K562 (cell line): ENCODE results near the gene TRIM24. TPM values are rescaled to one million over a fixed set of nuclear protein-coding genes. Genes with fewer than 3 reads are reported as not detected.
A peak's percentile ranks its signal among the peaks of the same experiment; 100 is the strongest.

Experiments used
- CC2D1A ChIP-seq: fragments of 450-650 bp; IDR thresholded peaks from 2 replicates; pipeline ENCODE4 v1.6.1; 2017; ENCODE audit warnings: mild to moderate bottlenecking
- E2F4 ChIP-seq: sonication (generic); formaldehyde crosslinking; IDR thresholded peaks from 2 replicates; pipeline ENCODE4 v1.8.0; 2022; ENCODE audit warnings: mild to moderate bottlenecking, low read depth, missing genetic modification reagents
- HNRNPK ChIP-seq: fragments of 200-400 bp; formaldehyde crosslinking; IDR thresholded peaks from one replicate; pipeline ENCODE4 v1.6.1; 2018; ENCODE audit warnings: mild to moderate bottlenecking, low read depth, low read length; ENCODE audit not compliant: poor library complexity, severe bottlenecking
- HNRNPL ChIP-seq: fragments of 200-400 bp; formaldehyde crosslinking; IDR thresholded peaks from 2 replicates; pipeline ENCODE4 v1.6.1; 2017; ENCODE audit warnings: low read depth, mild to moderate bottlenecking, low read length
- MAFG ChIP-seq: fragments of 450-650 bp; conservative IDR thresholded peaks from 2 replicates; pipeline ENCODE4 v1.6.1; 2016; ENCODE audit warnings: missing genetic modification characterization, missing compliant biosample characterization
- NFRKB ChIP-seq: fragments of 450-650 bp; IDR thresholded peaks from 2 replicates; pipeline ENCODE4 v1.6.1; 2016; ENCODE audit warnings: low read depth
- POLR2A ChIP-seq: fragments of 450-650 bp; conservative IDR thresholded peaks from 2 replicates; pipeline ENCODE4 v1.6.1; 2016
- TFAM ChIP-seq: fragments of 250-450 bp; sonication (Bioruptor Pico); conservative IDR thresholded peaks from 2 replicates; pipeline ENCODE4 v1.5.0; 2021; ENCODE audit warnings: mild to moderate bottlenecking, moderate library complexity
- ZNF445 ChIP-seq: fragments of 250-450 bp; sonication (Bioruptor Pico); IDR thresholded peaks from 2 replicates; pipeline ENCODE4 v1.4.0; 2020; ENCODE audit warnings: low read depth, mild to moderate bottlenecking, moderate library complexity
- ZNF740 ChIP-seq, 3 experiments: fragments of 200-800 bp in 1 of 3; sonication (Bioruptor generic) in 1 of 3; sonication (generic) in 1 of 3; formaldehyde crosslinking in 1 of 3; IDR thresholded peaks; 2 replicates each; pipeline versions ENCODE4 v1.6.1 to v1.8.0; 2016 to 2022; ENCODE audit warnings: mild to moderate bottlenecking in 2 of 3, missing compliant biosample characterization in 2 of 3, missing genetic modification characterization in 2 of 3, missing genetic modification reagents in 1 of 3
- polyA plus RNA-seq, 8 experiments: library from polyadenylated mRNA; depleted of rRNA in 4 of 8; stranded (reverse) in 5 of 8; unstranded in 3 of 8; fragments of >200 nt; fragmentation: Nextera tagmentation in 2 of 8; fragmentation: Illumina TruSeq in 1 of 8; extraction: Ambion mirVana in 2 of 8; extraction: Trizol in 1 of 8; gene quantifications; 2 replicates each; pipeline versions ENCODE4 v1.2.1 to v1.2.3, GENCODE V29; 2011 to 2014; ENCODE audit warnings: inconsistent platforms in 1 of 8, missing spikeins in 1 of 8
- total RNA-seq, 7 experiments: library from RNA; depleted of rRNA in 6 of 7; stranded (reverse); fragments of >200 nt in 6 of 7; fragmentation: Illumina TruSeq in 2 of 7; extraction: Trizol in 2 of 7; gene quantifications; 2 replicates each; pipeline versions ENCODE4 v1.2.1 to v1.2.3, GENCODE V29; 2011 to 2021; ENCODE audit warnings: low replicate concordance in 1 of 7
- TF ChIP-seq, protein P1 (sequence below), 2 experiments: fragments of 450-650 bp in 1 of 2; sonication (generic) in 1 of 2; formaldehyde crosslinking in 1 of 2; IDR thresholded peaks; 2 replicates each; pipeline versions ENCODE4 v1.7.1 to v1.9.0; 2016 to 2022; ENCODE audit warnings: inconsistent platforms in 1 of 2, mild to moderate bottlenecking in 1 of 2, missing genetic modification reagents in 1 of 2

TRIM24 gene
- total and polyA plus RNA-seq, 9 of the 15 experiments (the other 6 are each of a cell fraction or from before 2014, with no cell fraction given), result 13.4 to 74.0 (median 41.7) TPM

DNA sequence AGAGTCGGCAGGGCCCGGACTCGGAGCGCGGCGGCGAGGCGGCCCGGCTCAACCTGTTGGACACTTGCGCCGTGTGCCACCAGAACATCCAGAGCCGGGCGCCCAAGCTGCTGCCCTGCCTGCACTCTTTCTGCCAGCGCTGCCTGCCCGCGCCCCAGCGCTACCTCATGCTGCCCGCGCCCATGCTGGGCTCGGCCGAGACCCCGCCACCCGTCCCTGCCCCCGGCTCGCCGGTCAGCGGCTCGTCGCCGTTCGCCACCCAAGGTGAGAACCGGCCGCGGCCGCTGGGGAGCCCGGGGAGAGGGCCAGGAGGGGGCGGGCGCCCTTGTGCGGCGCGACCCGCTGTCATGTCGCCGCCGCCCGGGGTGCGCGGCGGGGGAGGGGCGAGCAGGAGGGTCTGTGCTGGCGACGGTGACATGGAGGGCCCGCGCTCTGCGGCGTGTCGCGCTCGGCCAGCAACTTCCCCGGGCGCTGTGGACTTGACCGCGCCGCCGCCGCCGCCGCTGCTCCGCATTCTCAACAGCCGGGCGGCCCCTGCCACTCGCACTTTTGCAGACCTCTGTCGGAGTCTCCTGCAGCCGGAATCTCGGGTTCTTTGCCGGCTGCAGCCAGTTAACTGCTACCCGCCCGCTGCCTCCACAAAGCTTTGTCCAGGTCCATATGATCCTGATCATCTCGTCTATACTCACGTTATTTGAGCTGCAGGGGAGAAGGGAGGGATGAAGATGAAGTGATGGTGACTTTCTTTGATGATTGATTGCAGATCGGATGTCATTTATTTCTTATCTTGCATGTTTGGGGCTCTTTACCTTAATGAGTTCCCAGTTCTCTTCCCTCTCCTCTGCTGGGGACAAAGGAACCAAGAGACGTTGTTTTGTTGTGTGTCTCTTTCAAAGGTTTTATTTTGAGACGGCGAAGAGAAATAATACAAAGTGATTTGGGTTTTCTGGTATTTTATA is 869 bp downstream of the TRIM24 start (continued):
- TF ChIP-seq HNRNPK (no peak), HNRNPL (peak; percentile 93), E2F4 (0 out of 2 replicates have a peak, but pooled peaks have one; percentile 62), TFAM (CRISPR knock-in tag) (no peak), ZNF445 (CRISPR knock-in tag) (no peak), CC2D1A (no peak), POLR2A (peak; percentile 4), NFRKB (peak; percentile 25; the same call in 1 of the 2 replicates), ZNF740 (CRISPR knock-in tag; IDR thresholded peaks at IDR 0.05) (no peak; the same call in 1 of the 2 replicates), ZNF740 (tag; IDR thresholded peaks at IDR 0.05) (no peak), MAFG (tag) (no peak)
- TF ChIP-seq, protein P1, sequence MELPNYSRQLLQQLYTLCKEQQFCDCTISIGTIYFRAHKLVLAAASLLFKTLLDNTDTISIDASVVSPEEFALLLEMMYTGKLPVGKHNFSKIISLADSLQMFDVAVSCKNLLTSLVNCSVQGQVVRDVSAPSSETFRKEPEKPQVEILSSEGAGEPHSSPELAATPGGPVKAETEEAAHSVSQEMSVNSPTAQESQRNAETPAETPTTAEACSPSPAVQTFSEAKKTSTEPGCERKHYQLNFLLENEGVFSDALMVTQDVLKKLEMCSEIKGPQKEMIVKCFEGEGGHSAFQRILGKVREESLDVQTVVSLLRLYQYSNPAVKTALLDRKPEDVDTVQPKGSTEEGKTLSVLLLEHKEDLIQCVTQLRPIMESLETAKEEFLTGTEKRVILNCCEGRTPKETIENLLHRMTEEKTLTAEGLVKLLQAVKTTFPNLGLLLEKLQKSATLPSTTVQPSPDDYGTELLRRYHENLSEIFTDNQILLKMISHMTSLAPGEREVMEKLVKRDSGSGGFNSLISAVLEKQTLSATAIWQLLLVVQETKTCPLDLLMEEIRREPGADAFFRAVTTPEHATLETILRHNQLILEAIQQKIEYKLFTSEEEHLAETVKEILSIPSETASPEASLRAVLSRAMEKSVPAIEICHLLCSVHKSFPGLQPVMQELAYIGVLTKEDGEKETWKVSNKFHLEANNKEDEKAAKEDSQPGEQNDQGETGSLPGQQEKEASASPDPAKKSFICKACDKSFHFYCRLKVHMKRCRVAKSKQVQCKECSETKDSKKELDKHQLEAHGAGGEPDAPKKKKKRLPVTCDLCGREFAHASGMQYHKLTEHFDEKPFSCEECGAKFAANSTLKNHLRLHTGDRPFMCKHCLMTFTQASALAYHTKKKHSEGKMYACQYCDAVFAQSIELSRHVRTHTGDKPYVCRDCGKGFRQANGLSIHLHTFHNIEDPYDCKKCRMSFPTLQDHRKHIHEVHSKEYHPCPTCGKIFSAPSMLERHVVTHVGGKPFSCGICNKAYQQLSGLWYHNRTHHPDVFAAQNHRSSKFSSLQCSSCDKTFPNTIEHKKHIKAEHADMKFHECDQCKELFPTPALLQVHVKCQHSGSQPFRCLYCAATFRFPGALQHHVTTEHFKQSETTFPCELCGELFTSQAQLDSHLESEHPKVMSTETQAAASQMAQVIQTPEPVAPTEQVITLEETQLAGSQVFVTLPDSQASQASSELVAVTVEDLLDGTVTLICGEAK (IDR thresholded peaks at IDR 0.05), result peak; percentile 57; the same call in 1 of the 2 replicates
- TF ChIP-seq, protein P1 (CRISPR knock-in tag; IDR thresholded peaks at IDR 0.05), result no peak
